HCT116 (cell line): Measurements from ENCODE around the gene CHAD. TPM values are rescaled to one million over a fixed set of nuclear protein-coding genes. Genes with fewer than 3 reads are reported as not detected.

Source experiments
- ATAC-seq: fragments of 200-7000 bp; cut with Tn5 transposase; 2 replicates; pipeline ENCODE4 v1.9.1; 2020; ENCODE audit warnings: mild to moderate bottlenecking, moderate library complexity
- BruUV-seq: library from RNA; stranded (reverse); fragments of 400-500 nt; replicated peaks from 2 replicates; lab custom pipeline; 2021; lab: Mats Ljungman, UMichigan
- CTCF ChIA-PET: fragments of 300-600 bp; sonication (Branson Sonifier 250); formaldehyde crosslinking; loops from one replicate; lab custom pipeline; 2021; ENCODE audit warnings: antibody characterized with exemption; lab: Charles Lee
- POLR2A ChIA-PET: fragments of 300-600, 350-600 bp; sonication (Branson Sonifier 250); formaldehyde crosslinking; loops from one replicate; lab custom pipeline; 2021; ENCODE audit warnings: antibody characterized with exemption; lab: Charles Lee
- RAD21 ChIA-PET, 2 experiments: fragments of 300-600 bp; sonication (Branson Sonifier 250); formaldehyde crosslinking; loops; one replicate each; lab custom pipeline; 2023; ENCODE audit warnings: low total read pairs in 2 of 2; ENCODE audit not compliant: uncharacterized antibody in 2 of 2, unreplicated experiment in 2 of 2, low non-redundant PET in 1 of 2; lab: Charles Lee
- DNase-seq: peaks from one replicate; pipeline ENCODE4 v3.0.0-alpha.2; 2010; ENCODE audit warnings: low read depth, low spot score
- H2AFZ ChIP-seq: fragments of 200-600 bp; shearing (Covaris generic), sonication (generic); 2 replicates; pipeline ENCODE4 v1.6.1; 2017; ENCODE audit warnings: low read depth, mixed run types, mixed read lengths, antibody characterized with exemption, low read length; ENCODE audit not compliant: poor library complexity, severe bottlenecking
- H3K27ac ChIP-seq: 2 replicates; pipeline ENCODE4 v1.5.1; 2012; ENCODE audit warnings: low read depth, low read length
- H3K27me3 ChIP-seq: fragments of 200-600 bp; sonication (generic); 2 replicates; pipeline ENCODE4 v1.6.1; 2016; ENCODE audit warnings: mixed run types, low read length, mixed read lengths; ENCODE audit not compliant: insufficient read depth
- H3K36me3 ChIP-seq, 2 experiments: fragments of 200-500 bp in 1 of 2; fragments of 200-600 bp in 1 of 2; sonication (Bioruptor generic) in 1 of 2; sonication (generic) in 1 of 2; 2 replicates each; pipeline versions ENCODE4 v1.5.1 to v1.6.1; 2014 to 2016; ENCODE audit warnings: low read length in 2 of 2, inconsistent platforms in 1 of 2, mixed read lengths in 1 of 2, mixed run types in 1 of 2; ENCODE audit not compliant: insufficient read depth in 2 of 2, control insufficient read depth in 1 of 2
- H3K4me1 ChIP-seq, 2 experiments: fragments of 200-600 bp in 1 of 2; sonication (generic) in 1 of 2; 2 replicates each; pipeline versions ENCODE4 v1.5.1 to v1.6.1; 2012 to 2017; ENCODE audit warnings: low read length in 2 of 2, inconsistent platforms in 1 of 2, mild to moderate bottlenecking in 1 of 2, mixed read lengths in 1 of 2, mixed run types in 1 of 2, moderate library complexity in 1 of 2; ENCODE audit not compliant: insufficient read depth in 2 of 2, control insufficient read depth in 1 of 2
- H3K4me2 ChIP-seq: fragments of 200-600 bp; sonication (generic); 2 replicates; pipeline ENCODE4 v1.6.1; 2017; ENCODE audit warnings: mixed run types, low read length, mixed read lengths
- H3K4me3 ChIP-seq, 2 experiments: fragments of 200-600 bp in 1 of 2; sonication (generic) in 1 of 2; replicated peaks in 1 of 2; 2 replicates each; pipeline ENCODE4 v1.5.1; 2011 to 2016; ENCODE audit warnings: low read length in 2 of 2, control low read depth in 1 of 2, low read depth in 1 of 2, mild to moderate bottlenecking in 1 of 2, mixed read lengths in 1 of 2, mixed run types in 1 of 2
- H3K79me2 ChIP-seq: fragments of 200-600 bp; sonication (generic); 2 replicates; pipeline ENCODE4 v1.6.1; 2017; ENCODE audit warnings: mild to moderate bottlenecking, mixed run types, low read length, moderate library complexity, mixed read lengths; ENCODE audit not compliant: insufficient read depth
- H3K9ac ChIP-seq: fragments of 200-600 bp; sonication (generic); 2 replicates; pipeline ENCODE4 v1.6.1; 2016; ENCODE audit warnings: low read length, mixed read lengths
- H3K9me2 ChIP-seq: fragments of 200-600 bp; sonication (generic), shearing (Covaris generic); 2 replicates; pipeline ENCODE4 v1.6.1; 2017; ENCODE audit warnings: mixed run types, mild to moderate bottlenecking, moderate library complexity; ENCODE audit not compliant: insufficient read depth
- H3K9me3 ChIP-seq, 2 experiments: fragments of 200-500 bp in 1 of 2; fragments of 200-600 bp in 1 of 2; sonication (Bioruptor generic) in 1 of 2; sonication (generic) in 1 of 2; 2 replicates each; pipeline ENCODE4 v1.6.1; 2014 to 2017; ENCODE audit warnings: low read length in 2 of 2, mixed read lengths in 2 of 2, inconsistent platforms in 1 of 2, low read depth in 1 of 2, mild to moderate bottlenecking in 1 of 2, mixed run types in 1 of 2, moderate library complexity in 1 of 2; ENCODE audit not compliant: control insufficient read depth in 1 of 2, insufficient read depth in 1 of 2
- H4K20me1 ChIP-seq: fragments of 200-600 bp; sonication (generic), shearing (Covaris generic); 2 replicates; pipeline ENCODE4 v1.6.1; 2017; ENCODE audit warnings: mixed run types, mild to moderate bottlenecking, moderate library complexity; ENCODE audit not compliant: insufficient read depth
- CEBPB ChIP-seq: IDR thresholded peaks from 2 replicates; pipeline ENCODE4 v1.6.1; 2012; ENCODE audit warnings: low read depth
- EGR1 ChIP-seq: IDR thresholded peaks from 2 replicates; pipeline ENCODE4 v1.6.1; 2012; ENCODE audit warnings: low read depth
- ELF1 ChIP-seq: IDR thresholded peaks from 2 replicates; pipeline ENCODE4 v1.6.1; 2012; ENCODE audit warnings: low read depth, borderline replicate concordance
- EZH2 ChIP-seq: fragments of 200-600 bp; sonication (generic); IDR thresholded peaks from 2 replicates; pipeline ENCODE4 v1.6.1; 2017; ENCODE audit warnings: antibody characterized with exemption, mixed run types
- SIN3A ChIP-seq: IDR thresholded peaks from 2 replicates; pipeline ENCODE4 v1.6.1; 2012; ENCODE audit warnings: low read depth
- TCF7L2 ChIP-seq: IDR thresholded peaks from 2 replicates; pipeline ENCODE4 v1.7.0; 2011; ENCODE audit warnings: borderline replicate concordance, inconsistent platforms; ENCODE audit not compliant: insufficient read depth, insufficient read length; ENCODE audit errors: extremely low read depth
- ZFX ChIP-seq: fragments of 450-650 bp; IDR thresholded peaks from 2 replicates; pipeline ENCODE4 v1.6.1; 2017
- ZNF274 ChIP-seq: fragments of 200-500 bp; sonication (Bioruptor generic); IDR thresholded peaks from 2 replicates; pipeline ENCODE4 v1.6.1; 2014; ENCODE audit warnings: mild to moderate bottlenecking, low read depth, low read length, inconsistent platforms
- intact Hi-C: fragments of 100-400 bp; cut with micrococcal nuclease; formaldehyde crosslinking; loops from 2 replicates; pipeline ENCODE4 v1.10.0; 2022
- total RNA-seq: library from RNA; stranded (reverse); gene quantifications from one replicate; pipeline ENCODE4 v1.2.1, GENCODE V29; 2021; ENCODE audit not compliant: unreplicated experiment
- TF ChIP-seq, protein P1 (sequence below): IDR thresholded peaks from 2 replicates; pipeline ENCODE4 v1.6.1; 2011; ENCODE audit warnings: mild to moderate bottlenecking, low read length, moderate library complexity; ENCODE audit not compliant: insufficient replicate concordance; ENCODE audit errors: extremely low read depth
- TF ChIP-seq, protein P2 (sequence below): IDR thresholded peaks from 2 replicates; pipeline ENCODE4 v1.6.1; 2012; ENCODE audit warnings: low read depth

The CHAD gene
- total RNA-seq, 1 experiment from 2014 or later = not detected

DNA sequence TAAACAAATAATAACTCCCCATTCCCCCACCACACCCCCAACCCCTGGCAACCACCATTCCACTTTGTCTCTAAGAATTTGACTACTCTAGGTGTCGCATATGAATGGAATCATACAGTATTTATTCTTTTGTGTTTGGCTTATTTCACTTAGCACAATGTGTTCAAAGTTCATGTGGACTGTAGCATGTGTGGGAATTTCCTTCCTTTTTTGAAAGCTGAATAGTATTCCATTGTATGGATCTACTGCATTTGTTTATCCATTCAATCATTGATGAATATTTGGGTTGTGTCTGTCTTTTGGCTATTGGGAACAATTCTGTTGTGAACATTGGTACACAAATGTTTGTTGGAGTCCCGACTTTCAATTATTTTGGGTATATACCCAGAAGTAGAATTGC lies 45.9 kb downstream of the CHAD start:
- ChIA-PET POLR2A (interaction anchor here (1.1 kb wide), 1 partner anchor 32 kb away, joined by 3 read pairs; no protein-coding TSS in a partner anchor), CTCF (no interaction called here), RAD21 (no interaction called here)
- intact Hi-C loops = no loop called here
- DNase-seq (no peak), ATAC-seq (no peak)
- BruUV-seq = no TSS peak
- Histone ChIP-seq H3K9me2 (no peaks in the 10 kb centered on the region), H3K4me2 (no peak overlapping the region), H4K20me1 (no peaks in the 10 kb centered on the region), H3K27me3 (no peaks in the 10 kb centered on the region), H3K4me1 (peaks cover 30 to 47% of the 10 kb centered on the region in 2 experiments), H3K4me3 (no peak overlapping the region), H2AFZ (no peak overlapping the region), H3K79me2 (0 out of 2 replicates have a peak, but pooled peaks cover 7% of the 10 kb centered on the region), H3K36me3 (no peaks in the 10 kb centered on the region; a peak in 1 of 4 replicates), H3K27ac (no peak overlapping the region), H3K9ac (no peak overlapping the region), H3K9me3 (no peaks in the 10 kb centered on the region)
- TF ChIP-seq SIN3A (no peak), TCF7L2 (no peak), ZNF274 (no peak), EZH2 (no peak), ZFX (no peak), EGR1 (no peak), ELF1 (no peak), CEBPB (no peak)
- TF ChIP-seq, protein P1, sequence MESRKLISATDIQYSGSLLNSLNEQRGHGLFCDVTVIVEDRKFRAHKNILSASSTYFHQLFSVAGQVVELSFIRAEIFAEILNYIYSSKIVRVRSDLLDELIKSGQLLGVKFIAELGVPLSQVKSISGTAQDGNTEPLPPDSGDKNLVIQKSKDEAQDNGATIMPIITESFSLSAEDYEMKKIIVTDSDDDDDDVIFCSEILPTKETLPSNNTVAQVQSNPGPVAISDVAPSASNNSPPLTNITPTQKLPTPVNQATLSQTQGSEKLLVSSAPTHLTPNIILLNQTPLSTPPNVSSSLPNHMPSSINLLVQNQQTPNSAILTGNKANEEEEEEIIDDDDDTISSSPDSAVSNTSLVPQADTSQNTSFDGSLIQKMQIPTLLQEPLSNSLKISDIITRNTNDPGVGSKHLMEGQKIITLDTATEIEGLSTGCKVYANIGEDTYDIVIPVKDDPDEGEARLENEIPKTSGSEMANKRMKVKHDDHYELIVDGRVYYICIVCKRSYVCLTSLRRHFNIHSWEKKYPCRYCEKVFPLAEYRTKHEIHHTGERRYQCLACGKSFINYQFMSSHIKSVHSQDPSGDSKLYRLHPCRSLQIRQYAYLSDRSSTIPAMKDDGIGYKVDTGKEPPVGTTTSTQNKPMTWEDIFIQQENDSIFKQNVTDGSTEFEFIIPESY = no peak
- TF ChIP-seq, protein P2, sequence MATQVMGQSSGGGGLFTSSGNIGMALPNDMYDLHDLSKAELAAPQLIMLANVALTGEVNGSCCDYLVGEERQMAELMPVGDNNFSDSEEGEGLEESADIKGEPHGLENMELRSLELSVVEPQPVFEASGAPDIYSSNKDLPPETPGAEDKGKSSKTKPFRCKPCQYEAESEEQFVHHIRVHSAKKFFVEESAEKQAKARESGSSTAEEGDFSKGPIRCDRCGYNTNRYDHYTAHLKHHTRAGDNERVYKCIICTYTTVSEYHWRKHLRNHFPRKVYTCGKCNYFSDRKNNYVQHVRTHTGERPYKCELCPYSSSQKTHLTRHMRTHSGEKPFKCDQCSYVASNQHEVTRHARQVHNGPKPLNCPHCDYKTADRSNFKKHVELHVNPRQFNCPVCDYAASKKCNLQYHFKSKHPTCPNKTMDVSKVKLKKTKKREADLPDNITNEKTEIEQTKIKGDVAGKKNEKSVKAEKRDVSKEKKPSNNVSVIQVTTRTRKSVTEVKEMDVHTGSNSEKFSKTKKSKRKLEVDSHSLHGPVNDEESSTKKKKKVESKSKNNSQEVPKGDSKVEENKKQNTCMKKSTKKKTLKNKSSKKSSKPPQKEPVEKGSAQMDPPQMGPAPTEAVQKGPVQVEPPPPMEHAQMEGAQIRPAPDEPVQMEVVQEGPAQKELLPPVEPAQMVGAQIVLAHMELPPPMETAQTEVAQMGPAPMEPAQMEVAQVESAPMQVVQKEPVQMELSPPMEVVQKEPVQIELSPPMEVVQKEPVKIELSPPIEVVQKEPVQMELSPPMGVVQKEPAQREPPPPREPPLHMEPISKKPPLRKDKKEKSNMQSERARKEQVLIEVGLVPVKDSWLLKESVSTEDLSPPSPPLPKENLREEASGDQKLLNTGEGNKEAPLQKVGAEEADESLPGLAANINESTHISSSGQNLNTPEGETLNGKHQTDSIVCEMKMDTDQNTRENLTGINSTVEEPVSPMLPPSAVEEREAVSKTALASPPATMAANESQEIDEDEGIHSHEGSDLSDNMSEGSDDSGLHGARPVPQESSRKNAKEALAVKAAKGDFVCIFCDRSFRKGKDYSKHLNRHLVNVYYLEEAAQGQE = no peak
